GM10266 (cell line): Measurements from ENCODE around the gene STPG4.

Experiments
- DNase-seq: peaks from one replicate; pipeline ENCODE4 v3.0.0; 2012; ENCODE audit errors: extremely low spot score
- TF ChIP-seq, protein P1 (sequence below): IDR thresholded peaks from 2 replicates; pipeline ENCODE4 v1.5.1; 2012; ENCODE audit warnings: mild to moderate bottlenecking, low read depth; ENCODE audit not compliant: control insufficient read depth, insufficient read depth; ENCODE audit errors: missing control alignments

Gene STPG4

DNA sequence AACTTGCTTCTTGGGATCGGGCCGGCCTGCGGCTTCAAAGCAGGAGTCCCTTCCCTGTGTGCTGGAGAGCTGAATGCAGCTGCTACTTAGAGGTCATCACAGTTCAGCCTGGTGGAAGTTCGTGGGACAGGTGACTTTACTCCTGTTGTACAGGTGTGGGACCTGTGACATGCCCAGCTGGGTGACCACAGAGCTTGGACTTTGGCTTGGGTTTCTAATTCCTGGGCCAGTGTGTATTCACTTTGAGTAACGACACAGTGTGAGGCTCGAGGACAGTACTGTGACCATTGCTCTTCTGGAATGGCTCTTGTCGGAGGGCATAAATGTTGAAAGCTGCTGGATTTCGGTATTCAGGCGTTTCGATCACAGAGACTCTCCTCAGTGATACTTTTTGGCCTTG, 114.5 kb downstream of the STPG4 start:
- TF ChIP-seq, protein P1, sequence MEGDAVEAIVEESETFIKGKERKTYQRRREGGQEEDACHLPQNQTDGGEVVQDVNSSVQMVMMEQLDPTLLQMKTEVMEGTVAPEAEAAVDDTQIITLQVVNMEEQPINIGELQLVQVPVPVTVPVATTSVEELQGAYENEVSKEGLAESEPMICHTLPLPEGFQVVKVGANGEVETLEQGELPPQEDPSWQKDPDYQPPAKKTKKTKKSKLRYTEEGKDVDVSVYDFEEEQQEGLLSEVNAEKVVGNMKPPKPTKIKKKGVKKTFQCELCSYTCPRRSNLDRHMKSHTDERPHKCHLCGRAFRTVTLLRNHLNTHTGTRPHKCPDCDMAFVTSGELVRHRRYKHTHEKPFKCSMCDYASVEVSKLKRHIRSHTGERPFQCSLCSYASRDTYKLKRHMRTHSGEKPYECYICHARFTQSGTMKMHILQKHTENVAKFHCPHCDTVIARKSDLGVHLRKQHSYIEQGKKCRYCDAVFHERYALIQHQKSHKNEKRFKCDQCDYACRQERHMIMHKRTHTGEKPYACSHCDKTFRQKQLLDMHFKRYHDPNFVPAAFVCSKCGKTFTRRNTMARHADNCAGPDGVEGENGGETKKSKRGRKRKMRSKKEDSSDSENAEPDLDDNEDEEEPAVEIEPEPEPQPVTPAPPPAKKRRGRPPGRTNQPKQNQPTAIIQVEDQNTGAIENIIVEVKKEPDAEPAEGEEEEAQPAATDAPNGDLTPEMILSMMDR: no peak
- DNase-seq: no peak

DNA sequence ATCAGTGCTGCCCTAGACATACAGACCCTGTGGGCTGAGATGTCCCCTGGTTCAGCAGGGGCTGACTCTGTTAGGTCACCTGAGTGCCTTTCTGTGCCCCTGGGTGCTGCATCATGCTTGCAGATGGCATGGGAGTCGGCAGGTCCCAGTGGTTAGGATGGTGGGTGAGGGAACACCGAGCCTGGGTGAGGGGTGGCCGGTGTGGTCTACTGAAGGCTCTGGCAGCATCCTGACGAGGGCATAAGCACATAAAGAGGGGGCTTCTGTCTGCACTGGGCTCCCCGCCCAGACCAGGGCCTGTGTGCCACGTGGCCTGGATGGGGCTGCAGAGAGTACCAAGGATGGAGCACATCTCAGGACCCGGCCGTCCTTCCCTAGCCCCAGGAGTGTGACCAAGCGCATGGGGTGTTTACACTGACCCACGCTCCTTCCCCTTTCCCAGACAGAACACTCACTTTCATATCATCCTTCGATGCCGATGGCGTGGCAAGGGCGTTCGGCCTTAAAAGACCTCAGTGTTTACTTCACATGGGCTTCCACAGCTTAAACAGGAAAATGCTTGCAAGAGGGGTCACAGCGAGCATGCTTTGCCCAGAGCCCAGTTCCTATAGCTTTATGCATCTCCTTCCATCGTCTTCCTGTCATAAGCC, 115.1 kb downstream of the STPG4 start:
- TF ChIP-seq, protein P1: no peak
- no peak for DNase-seq

DNA sequence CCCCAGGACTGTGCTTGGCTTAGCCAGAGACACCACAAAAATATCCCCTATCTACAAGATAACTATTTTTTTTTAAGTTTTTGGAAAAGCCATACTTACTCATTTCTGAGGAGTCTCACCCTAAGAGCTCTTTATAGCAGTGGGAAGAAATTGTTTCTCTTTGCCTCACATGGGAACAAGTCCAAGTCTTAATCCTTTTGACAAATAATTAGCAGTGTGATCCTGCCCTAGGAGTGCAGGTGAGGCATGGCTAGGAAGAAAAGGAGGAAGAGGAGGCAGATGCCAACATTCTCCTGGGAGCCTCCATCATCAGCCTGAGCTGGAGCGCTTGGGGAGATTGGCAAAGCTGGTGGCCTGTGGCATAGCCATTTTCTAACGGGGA, 115.6 kb downstream of the STPG4 start:
- TF ChIP-seq, protein P1: no peak
- DNase-seq: no peak

DNA sequence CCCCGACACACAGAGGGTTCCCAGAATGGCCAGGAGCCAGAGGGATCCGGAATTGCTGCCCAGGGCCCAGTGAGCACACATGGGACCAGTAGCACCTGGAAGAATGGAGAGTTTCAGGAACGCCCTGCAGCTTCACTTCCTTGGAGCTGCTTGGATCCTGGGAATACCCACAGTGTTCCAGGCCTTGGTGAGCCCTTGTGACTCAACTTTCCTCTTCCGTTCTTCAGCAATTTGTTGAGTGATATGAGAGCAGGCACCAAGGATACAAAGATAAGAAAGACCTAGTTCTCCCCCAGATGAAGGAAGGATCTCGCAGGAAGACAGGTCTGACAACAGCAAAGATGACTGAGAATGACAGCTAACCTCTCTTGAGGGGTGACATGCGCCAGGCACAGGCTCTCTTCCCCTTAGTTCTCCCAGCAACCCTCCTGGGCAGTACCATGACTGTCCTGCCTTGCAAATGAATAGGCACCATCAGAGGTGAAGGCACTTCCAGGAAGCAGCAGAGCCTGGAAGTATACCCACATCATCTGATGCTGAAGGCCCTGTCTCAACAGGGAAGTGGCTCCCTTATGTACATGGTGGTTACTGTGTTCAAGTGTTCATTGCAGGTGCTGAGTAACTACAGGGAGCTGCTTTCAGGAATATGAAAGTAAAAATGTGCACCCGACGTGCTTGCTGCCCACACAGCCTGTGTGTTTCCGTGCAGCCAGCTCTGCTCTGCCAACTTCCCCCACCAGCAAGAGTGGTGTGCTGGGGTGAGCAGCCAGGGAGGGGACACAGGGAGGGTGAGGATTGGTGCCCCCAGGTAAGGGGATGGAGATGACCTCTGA, 116.2 kb downstream of the STPG4 start:
- TF ChIP-seq, protein P1: no peak
- DNase-seq: no peak

DNA sequence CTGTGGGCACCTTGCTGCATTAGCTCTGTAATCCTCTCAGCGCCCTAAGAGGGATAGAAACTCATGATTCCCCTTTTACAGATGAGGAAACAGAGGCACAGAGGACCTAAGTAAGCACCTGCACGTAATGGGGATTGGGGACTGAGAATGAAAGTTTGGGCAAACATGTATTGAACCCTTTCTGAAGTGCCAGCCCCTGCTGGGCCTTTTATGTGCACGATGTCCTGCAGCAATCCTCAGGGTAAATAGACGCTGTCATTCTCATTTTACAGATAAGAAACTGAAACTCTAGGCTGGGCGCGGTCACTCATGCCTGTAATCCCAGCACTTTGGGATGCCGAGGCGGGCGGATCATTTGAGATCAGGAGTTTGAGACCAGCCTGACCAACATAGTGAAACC, 117.4 kb downstream of the STPG4 start:
- TF ChIP-seq, protein P1: no peak
- DNase-seq: no peak
